Measurements from ENCODE around the gene TBP. TPM values are rescaled to one million over a fixed set of nuclear protein-coding genes. Genes with fewer than 3 reads are reported as not detected.
"Not testable (repeated sequence)": the region's sequence is repeated elsewhere in the genome, so short reads cannot be mapped to it uniquely, and the experiment has no call there.

The TBP gene
- total RNA-seq = 10.2 TPM

DNA sequence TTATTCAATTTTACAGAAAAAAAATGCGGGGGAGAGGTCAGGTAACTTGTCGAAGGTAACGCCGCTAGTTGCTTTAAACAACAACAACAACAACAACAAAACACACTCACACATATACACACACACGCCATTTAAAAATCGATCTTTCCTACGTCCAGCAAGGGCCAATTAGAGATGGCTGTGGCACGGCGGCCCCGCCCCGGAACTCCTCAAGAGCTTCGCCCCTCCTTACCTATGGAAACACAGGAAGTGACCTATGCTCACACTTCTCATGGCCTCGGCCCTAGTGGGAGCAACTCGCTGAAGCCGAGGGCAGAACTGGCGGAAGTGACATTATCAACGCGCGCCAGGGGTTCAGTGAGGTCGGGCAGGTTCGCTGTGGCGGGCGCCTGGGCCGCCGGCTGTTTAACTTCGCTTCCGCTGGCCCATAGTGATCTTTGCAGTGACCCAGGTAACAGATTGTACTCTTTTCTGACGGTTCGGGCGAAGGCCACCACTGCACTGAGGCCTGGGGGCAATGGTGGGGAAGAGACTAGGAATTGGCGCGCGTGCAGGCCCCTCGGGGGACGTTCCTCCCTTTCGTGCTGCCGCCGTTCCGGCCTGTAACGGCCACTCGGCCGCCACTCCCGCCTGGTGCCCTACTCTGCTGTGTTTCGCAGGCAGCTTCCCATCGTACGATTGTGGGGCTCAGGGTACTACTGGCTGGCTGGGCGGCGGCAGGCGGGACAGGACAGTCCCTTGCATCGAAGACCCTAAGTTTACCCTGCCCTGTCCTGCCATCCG is at the start of gene TBP:
TBP (plus strand) TSS at position 357 of the 783 bp plus-strand sequence. CDS start 2,661 bp downstream, outside the sequence.
- Histone ChIP-seq H3K4me3 (peak within 1 kb of the TSS; percentile 75 to 98), H3K4me1 (peaks cover 8 to 29% of the 10 kb centered on the region in 2 donors), H3K36me3 (peaks cover 4 to 7% of the 10 kb centered on the region in 2 donors), H3K9me3 (no peaks in the 10 kb centered on the region), H3K27ac (peak within 1 kb of the TSS; percentile 94), H3K27me3 (no peaks in the 10 kb centered on the region)
- DNase-seq (ENCODE audit: low spot score in 2 of 2) = peak; percentile 95 to 99
- TF ChIP-seq CTCF (IDR thresholded peaks at IDR 0.05) = no peak
- intact Hi-C loops (cut with DNase I) = loop anchor here (1.0 kb wide), 3 partner anchors 30 to 852 kb away; partner anchors contain the start of genes C6orf120, DYNLT2, ERMARD and PDCD2

GRCh38 chr6:170504479-170504878 is 49.7 kb upstream of the TBP start:
- Histone ChIP-seq H3K27ac (no peak overlapping the region), H3K36me3 (no peaks in the 10 kb centered on the region), H3K9me3 (peaks cover 7 to 15% of the 10 kb centered on the region in 2 donors), H3K4me1 (no peaks in the 10 kb centered on the region), H3K27me3 (no peaks in the 10 kb centered on the region), H3K4me3 (no peak overlapping the region)
- intact Hi-C loops (cut with DNase I) = no loop called here
- no peak for TF ChIP-seq CTCF (IDR thresholded peaks at IDR 0.05)
- no peak for DNase-seq (ENCODE audit: low spot score in 2 of 2)

GRCh38 chr6:170505306-170505705 is 48.9 kb upstream of the TBP start:
- no peak for DNase-seq (ENCODE audit: low spot score in 2 of 2)
- intact Hi-C loops (cut with DNase I) = no loop called here
- H3K9me3 ChIP-seq = peaks cover 7 to 15% of the 10 kb centered on the region in 2 donors
- H3K4me1 ChIP-seq = no peaks in the 10 kb centered on the region
- H3K4me3 ChIP-seq = no peak overlapping the region
- no peaks in the 10 kb centered on the region for H3K36me3 ChIP-seq
- H3K27me3 ChIP-seq = no peaks in the 10 kb centered on the region
- no peak for TF ChIP-seq CTCF (IDR thresholded peaks at IDR 0.05)
- no peak overlapping the region for H3K27ac ChIP-seq

GRCh38 chr6:170506446-170506845 is 47.7 kb upstream of the TBP start:
- no peaks in the 10 kb centered on the region for H3K27me3 ChIP-seq
- TF ChIP-seq CTCF (IDR thresholded peaks at IDR 0.05) = no peak
- no peaks in the 10 kb centered on the region for H3K4me1 ChIP-seq
- H3K27ac ChIP-seq = no peak overlapping the region
- H3K36me3 ChIP-seq = no peaks in the 10 kb centered on the region
- H3K9me3 ChIP-seq = peaks cover 7 to 9% of the 10 kb centered on the region in 2 donors
- no peak for DNase-seq (ENCODE audit: low spot score in 2 of 2)
- intact Hi-C loops (cut with DNase I) = no loop called here
- H3K4me3 ChIP-seq = no peak overlapping the region

DNA sequence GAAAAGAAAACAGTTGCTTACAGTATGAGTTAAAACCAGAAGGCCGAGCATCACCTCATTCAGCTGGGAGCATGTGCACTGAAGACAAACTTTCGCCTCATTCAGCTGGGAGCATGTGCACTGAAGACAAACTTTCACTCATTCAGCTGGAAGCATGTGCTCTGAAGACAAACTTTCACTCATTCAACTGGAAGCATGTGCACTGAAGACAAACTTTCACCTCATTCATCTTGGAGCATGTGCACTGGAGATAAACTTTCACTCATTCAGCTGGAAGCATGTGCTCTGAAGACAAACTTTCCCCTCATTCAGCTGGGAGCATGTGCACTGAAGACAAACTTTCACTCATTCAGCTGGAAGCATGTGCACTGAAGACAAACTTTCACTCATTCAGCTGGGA is 46.4 kb upstream of the TBP start:
- H3K4me1 ChIP-seq; H3K36me3 ChIP-seq; intact Hi-C loops (cut with DNase I); DNase-seq (ENCODE audit: low spot score in 2 of 2); H3K9me3 ChIP-seq; H3K27me3 ChIP-seq; H3K27ac ChIP-seq; H3K4me3 ChIP-seq: not testable (repeated sequence)

- H3K4me1 ChIP-seq; DNase-seq (ENCODE audit: low spot score in 2 of 2); H3K27me3 ChIP-seq; H3K9me3 ChIP-seq; H3K4me3 ChIP-seq; intact Hi-C loops (cut with DNase I); H3K36me3 ChIP-seq; H3K27ac ChIP-seq: not testable (repeated sequence)
Observed at GRCh38 chr6:170508275-170508674, 45.9 kb upstream of the TBP start.

- intact Hi-C loops (cut with DNase I); H3K9me3 ChIP-seq; DNase-seq (ENCODE audit: low spot score in 2 of 2); H3K27ac ChIP-seq; H3K4me3 ChIP-seq; H3K4me1 ChIP-seq; H3K27me3 ChIP-seq; H3K36me3 ChIP-seq: not testable (repeated sequence)
Observed at GRCh38 chr6:170508892-170509722, 45.1 kb upstream of the TBP start.

All from ascending aorta (tissue), 2 donors.